ENCODE measurements around the gene OARD1. TPM values are rescaled to one million over a fixed set of nuclear protein-coding genes. Genes with fewer than 3 reads are reported as not detected.

OARD1 gene
- total RNA-seq, 1 experiment from 2014 or later = 35.0 TPM

- Histone ChIP-seq H3K36me3 (ENCODE audit: low read depth) (no peaks in the 10 kb centered on the region), H3K27ac (no peak overlapping the region), H3F3A (ENCODE audit: insufficient read depth, low read depth) (no peaks in the 10 kb centered on the region), H3K4me1 (replicated peaks; ENCODE audit: insufficient read depth) (no peaks in the 10 kb centered on the region), H3K27me3 (ENCODE audit: insufficient read depth, low read depth) (no peaks in the 10 kb centered on the region), H3K9me2 (ENCODE audit: insufficient read depth) (no peaks in the 10 kb centered on the region), H3K4me2 (no peak overlapping the region), H3K4me3 (no peak overlapping the region), H2AFZ (no peak overlapping the region), H3K79me2 (ENCODE audit: low read depth) (no peaks in the 10 kb centered on the region), H3K9me3 (ENCODE audit: insufficient read depth, low read depth) (no peaks in the 10 kb centered on the region), H4K20me1 (ENCODE audit: insufficient read depth) (no peaks in the 10 kb centered on the region)
- ChIA-PET CTCF (no interaction called here), POLR2A (ENCODE audit: unreplicated experiment) (no interaction called here)
- TF ChIP-seq EZH2 (IDR thresholded peaks at IDR 0.05; ENCODE audit: low read depth) = no peak
- no peak for TF ChIP-seq CTCF (conservative IDR thresholded peaks at IDR 0.05)
- intact Hi-C loops (cut with micrococcal nuclease; ENCODE audit: unreplicated experiment) = no loop called here
- DNase-seq = no peak
- BruUV-seq (replicated peaks) = no TSS peak
Observed at GRCh38 chr6:41111017-41111416, 38.9 kb upstream of the OARD1 start.

- TF ChIP-seq CTCF (conservative IDR thresholded peaks at IDR 0.05) (no peak), EZH2 (IDR thresholded peaks at IDR 0.05; ENCODE audit: low read depth) (no peak)
- CTCF ChIA-PET = no interaction called here
- intact Hi-C loops (cut with micrococcal nuclease; ENCODE audit: unreplicated experiment) = no loop called here
- POLR2A ChIA-PET (ENCODE audit: unreplicated experiment) = interaction anchor here (0.6 kb wide), 1 partner anchor 22 kb away, joined by 3 read pairs; no protein-coding TSS in a partner anchor
- 0 out of 2 replicates have a peak, but pooled peaks cover 2% of the 10 kb centered on the region for H3K36me3 ChIP-seq (ENCODE audit: low read depth)
- no peaks in the 10 kb centered on the region for H3K9me3 ChIP-seq (ENCODE audit: insufficient read depth, low read depth)
- no peaks in the 10 kb centered on the region for H3K79me2 ChIP-seq (ENCODE audit: low read depth)
- no peaks in the 10 kb centered on the region for H4K20me1 ChIP-seq (ENCODE audit: insufficient read depth)
- DNase-seq = no peak
- no peak overlapping the region for H3K4me3 ChIP-seq
- H3K9me2 ChIP-seq (ENCODE audit: insufficient read depth) = no peaks in the 10 kb centered on the region
- no peaks in the 10 kb centered on the region for H3K4me1 ChIP-seq (replicated peaks; ENCODE audit: insufficient read depth)
- no peak overlapping the region for H3K27ac ChIP-seq
- no TSS peak for BruUV-seq (replicated peaks)
- H3F3A ChIP-seq (ENCODE audit: insufficient read depth, low read depth) = no peaks in the 10 kb centered on the region
- H2AFZ ChIP-seq = no peak overlapping the region
- H3K4me2 ChIP-seq = no peak overlapping the region
- no peaks in the 10 kb centered on the region for H3K27me3 ChIP-seq (ENCODE audit: insufficient read depth, low read depth)
Observed at GRCh38 chr6:41103847-41104246, 31.7 kb upstream of the OARD1 start.

- intact Hi-C loops (cut with micrococcal nuclease; ENCODE audit: unreplicated experiment) = no loop called here
- CTCF ChIA-PET = no interaction called here
Observed at GRCh38 chr6:41100871-41101287, 28.7 kb upstream of the OARD1 start.

More at GRCh38 chr6:41100871-41101287, 28.7 kb upstream of the OARD1 start:
- no peak overlapping the region for H3K27ac ChIP-seq
- no peaks in the 10 kb centered on the region for H3K27me3 ChIP-seq (ENCODE audit: insufficient read depth, low read depth)
- no peak for DNase-seq
- H3K9me2 ChIP-seq (ENCODE audit: insufficient read depth) = no peaks in the 10 kb centered on the region
- no peak overlapping the region for H3K4me2 ChIP-seq
- no TSS peak for BruUV-seq (replicated peaks)
- no peaks in the 10 kb centered on the region for H3K4me1 ChIP-seq (replicated peaks; ENCODE audit: insufficient read depth)
- peaks cover 29% of the 10 kb centered on the region for H3K36me3 ChIP-seq (ENCODE audit: low read depth)
- no peaks in the 10 kb centered on the region for H3K9me3 ChIP-seq (ENCODE audit: insufficient read depth, low read depth)
- no peak overlapping the region for H2AFZ ChIP-seq
- H4K20me1 ChIP-seq (ENCODE audit: insufficient read depth) = peaks cover 9% of the 10 kb centered on the region
- no peaks in the 10 kb centered on the region for H3K79me2 ChIP-seq (ENCODE audit: low read depth)
- POLR2A ChIA-PET (ENCODE audit: unreplicated experiment) = no interaction called here
- TF ChIP-seq EZH2 (IDR thresholded peaks at IDR 0.05; ENCODE audit: low read depth) (no peak), CTCF (conservative IDR thresholded peaks at IDR 0.05) (no peak)
- no peak overlapping the region for H3K4me3 ChIP-seq
- H3F3A ChIP-seq (ENCODE audit: insufficient read depth, low read depth) = peaks cover 4% of the 10 kb centered on the region; the same call in 1 of the 2 replicates

Measured in PC-9 (cell line).